Measurements from ENCODE around the gene VWF.

- TF ChIP-seq, protein P1, sequence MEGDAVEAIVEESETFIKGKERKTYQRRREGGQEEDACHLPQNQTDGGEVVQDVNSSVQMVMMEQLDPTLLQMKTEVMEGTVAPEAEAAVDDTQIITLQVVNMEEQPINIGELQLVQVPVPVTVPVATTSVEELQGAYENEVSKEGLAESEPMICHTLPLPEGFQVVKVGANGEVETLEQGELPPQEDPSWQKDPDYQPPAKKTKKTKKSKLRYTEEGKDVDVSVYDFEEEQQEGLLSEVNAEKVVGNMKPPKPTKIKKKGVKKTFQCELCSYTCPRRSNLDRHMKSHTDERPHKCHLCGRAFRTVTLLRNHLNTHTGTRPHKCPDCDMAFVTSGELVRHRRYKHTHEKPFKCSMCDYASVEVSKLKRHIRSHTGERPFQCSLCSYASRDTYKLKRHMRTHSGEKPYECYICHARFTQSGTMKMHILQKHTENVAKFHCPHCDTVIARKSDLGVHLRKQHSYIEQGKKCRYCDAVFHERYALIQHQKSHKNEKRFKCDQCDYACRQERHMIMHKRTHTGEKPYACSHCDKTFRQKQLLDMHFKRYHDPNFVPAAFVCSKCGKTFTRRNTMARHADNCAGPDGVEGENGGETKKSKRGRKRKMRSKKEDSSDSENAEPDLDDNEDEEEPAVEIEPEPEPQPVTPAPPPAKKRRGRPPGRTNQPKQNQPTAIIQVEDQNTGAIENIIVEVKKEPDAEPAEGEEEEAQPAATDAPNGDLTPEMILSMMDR (IDR thresholded peaks at IDR 0.05), result no peak
- TF ChIP-seq POLR2A (IDR thresholded peaks at IDR 0.05), result no peak
Measured at GRCh38 chr12:5964913-5965900, 159.3 kb downstream of the VWF start.

Measured in right lobe of liver (tissue), 4 donors.